ENCODE results near the gene GUCA2B. TPM values are rescaled to one million over a fixed set of nuclear protein-coding genes. Genes with fewer than 3 reads are reported as not detected.

The GUCA2B gene
- total RNA-seq, 1 donor from 2014 or later, result not detected

DNA sequence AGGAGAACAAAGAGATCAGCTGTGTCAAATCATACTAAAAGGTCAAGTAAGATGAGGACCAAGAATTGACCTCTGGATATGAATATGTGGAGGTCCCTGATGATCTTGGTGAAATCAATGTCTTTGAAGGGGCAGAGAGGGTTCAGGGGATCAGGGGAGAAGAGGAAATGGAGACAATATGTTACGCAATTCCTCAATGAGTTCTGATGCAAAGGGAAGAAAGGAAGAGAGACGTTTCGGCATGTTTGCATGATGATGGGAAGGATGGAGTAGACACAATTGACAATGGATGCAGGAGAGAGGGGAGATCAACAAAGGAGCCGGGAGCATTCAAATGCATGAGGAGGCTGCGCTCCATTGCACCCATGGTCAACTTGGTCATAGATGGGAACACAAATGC lies 36.0 kb upstream of the GUCA2B start:
- Mint-ChIP-seq H3K27ac (no peak overlapping the region), H3K36me3 (peaks cover 2% of the 10 kb centered on the region), H3K4me1 (no peaks in the 10 kb centered on the region), H3K9me3 (peaks cover 8% of the 10 kb centered on the region), H3K27me3 (ENCODE audit: low read depth) (peaks cover 26% of the 10 kb centered on the region), H3K4me3 (no peak overlapping the region)
- no peak for DNase-seq (ENCODE audit: low spot score in 2 of 2, unreplicated experiment in 2 of 2)
- TF ChIP-seq, protein P1, sequence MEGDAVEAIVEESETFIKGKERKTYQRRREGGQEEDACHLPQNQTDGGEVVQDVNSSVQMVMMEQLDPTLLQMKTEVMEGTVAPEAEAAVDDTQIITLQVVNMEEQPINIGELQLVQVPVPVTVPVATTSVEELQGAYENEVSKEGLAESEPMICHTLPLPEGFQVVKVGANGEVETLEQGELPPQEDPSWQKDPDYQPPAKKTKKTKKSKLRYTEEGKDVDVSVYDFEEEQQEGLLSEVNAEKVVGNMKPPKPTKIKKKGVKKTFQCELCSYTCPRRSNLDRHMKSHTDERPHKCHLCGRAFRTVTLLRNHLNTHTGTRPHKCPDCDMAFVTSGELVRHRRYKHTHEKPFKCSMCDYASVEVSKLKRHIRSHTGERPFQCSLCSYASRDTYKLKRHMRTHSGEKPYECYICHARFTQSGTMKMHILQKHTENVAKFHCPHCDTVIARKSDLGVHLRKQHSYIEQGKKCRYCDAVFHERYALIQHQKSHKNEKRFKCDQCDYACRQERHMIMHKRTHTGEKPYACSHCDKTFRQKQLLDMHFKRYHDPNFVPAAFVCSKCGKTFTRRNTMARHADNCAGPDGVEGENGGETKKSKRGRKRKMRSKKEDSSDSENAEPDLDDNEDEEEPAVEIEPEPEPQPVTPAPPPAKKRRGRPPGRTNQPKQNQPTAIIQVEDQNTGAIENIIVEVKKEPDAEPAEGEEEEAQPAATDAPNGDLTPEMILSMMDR (IDR thresholded peaks at IDR 0.05; ENCODE audit: unreplicated experiment), result no peak

DNA sequence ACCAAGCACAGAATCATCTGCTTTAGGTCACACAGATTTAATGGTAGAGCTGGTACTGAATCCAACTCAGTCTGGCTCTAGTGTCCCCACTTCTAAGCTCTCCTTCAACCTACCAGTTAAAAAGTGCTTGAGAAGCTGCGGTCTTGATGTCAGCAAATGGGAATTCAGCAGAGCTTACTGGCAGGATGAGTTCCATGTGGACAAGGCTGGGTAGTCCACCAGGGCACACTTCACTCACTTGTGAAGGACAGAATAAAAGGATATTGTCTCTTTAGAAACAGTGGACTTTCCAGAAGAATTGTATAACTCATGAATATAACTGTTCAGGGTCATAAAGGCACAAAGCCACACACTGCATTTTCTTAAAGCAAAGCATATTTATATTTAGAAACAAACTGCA lies 35.1 kb upstream of the GUCA2B start:
- Mint-ChIP-seq H3K27ac (no peak overlapping the region), H3K4me3 (no peak overlapping the region), H3K9me3 (peaks cover 16% of the 10 kb centered on the region), H3K36me3 (peaks cover 4% of the 10 kb centered on the region), H3K27me3 (ENCODE audit: low read depth) (peaks cover 23% of the 10 kb centered on the region), H3K4me1 (no peaks in the 10 kb centered on the region)
- TF ChIP-seq, protein P1 (IDR thresholded peaks at IDR 0.05; ENCODE audit: unreplicated experiment), result no peak
- DNase-seq (ENCODE audit: low spot score in 2 of 2, unreplicated experiment in 2 of 2), result no peak

DNA sequence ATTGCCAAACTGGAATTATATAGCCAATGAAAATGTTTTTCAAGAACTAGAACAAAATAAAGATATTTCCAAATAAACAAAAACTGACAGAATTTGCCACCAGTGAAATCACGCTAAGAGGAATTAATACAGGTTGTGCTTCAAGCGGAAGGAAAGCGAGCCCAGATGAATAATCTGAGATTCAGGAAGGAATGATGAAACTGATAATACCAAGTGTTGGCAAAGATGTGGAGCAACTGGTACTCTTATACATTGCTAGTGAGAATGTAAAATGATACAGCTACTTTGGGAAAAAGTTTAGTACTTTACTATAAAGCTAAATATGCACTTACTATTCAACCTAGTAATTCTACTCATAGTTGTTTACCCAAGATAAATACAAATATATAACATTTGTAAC lies 30.8 kb upstream of the GUCA2B start:
- Mint-ChIP-seq H3K36me3 (peaks cover 4% of the 10 kb centered on the region), H3K4me1 (peaks cover 2% of the 10 kb centered on the region), H3K27ac (no peak overlapping the region), H3K27me3 (ENCODE audit: low read depth) (peaks cover 9% of the 10 kb centered on the region), H3K4me3 (no peak overlapping the region), H3K9me3 (peaks cover 21% of the 10 kb centered on the region)
- TF ChIP-seq, protein P1 (IDR thresholded peaks at IDR 0.05; ENCODE audit: unreplicated experiment), result no peak
- DNase-seq (ENCODE audit: low spot score in 2 of 2, unreplicated experiment in 2 of 2), result no peak

DNA sequence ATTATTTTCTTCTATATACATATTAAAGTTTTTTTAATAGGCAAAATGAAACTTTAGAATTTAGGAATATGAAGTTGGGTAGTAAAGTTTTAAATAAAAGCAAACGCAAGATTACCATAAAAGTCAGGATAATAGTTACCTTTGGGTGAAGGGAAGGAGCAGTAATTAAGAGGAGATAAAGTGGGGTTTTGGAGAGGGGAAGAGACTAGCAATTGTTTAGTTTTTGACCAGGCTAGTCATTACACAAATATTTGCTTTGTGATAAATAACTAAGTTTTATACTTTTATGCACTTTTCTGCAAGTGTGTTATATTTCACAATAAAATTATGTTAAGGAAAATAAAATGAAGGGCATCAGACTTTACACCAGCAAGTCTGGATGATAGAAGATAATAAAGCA lies 27.7 kb upstream of the GUCA2B start:
- no peak overlapping the region for H3K27ac Mint-ChIP-seq
- TF ChIP-seq, protein P1 (IDR thresholded peaks at IDR 0.05; ENCODE audit: unreplicated experiment), result no peak
- peaks cover 8% of the 10 kb centered on the region for H3K27me3 Mint-ChIP-seq (ENCODE audit: low read depth)
- H3K4me3 Mint-ChIP-seq, result no peak overlapping the region
- H3K9me3 Mint-ChIP-seq, result peaks cover 21% of the 10 kb centered on the region
- H3K4me1 Mint-ChIP-seq, result peaks cover 16% of the 10 kb centered on the region
- peaks cover 4% of the 10 kb centered on the region for H3K36me3 Mint-ChIP-seq
- DNase-seq (ENCODE audit: low spot score in 2 of 2, unreplicated experiment in 2 of 2), result no peak

DNA sequence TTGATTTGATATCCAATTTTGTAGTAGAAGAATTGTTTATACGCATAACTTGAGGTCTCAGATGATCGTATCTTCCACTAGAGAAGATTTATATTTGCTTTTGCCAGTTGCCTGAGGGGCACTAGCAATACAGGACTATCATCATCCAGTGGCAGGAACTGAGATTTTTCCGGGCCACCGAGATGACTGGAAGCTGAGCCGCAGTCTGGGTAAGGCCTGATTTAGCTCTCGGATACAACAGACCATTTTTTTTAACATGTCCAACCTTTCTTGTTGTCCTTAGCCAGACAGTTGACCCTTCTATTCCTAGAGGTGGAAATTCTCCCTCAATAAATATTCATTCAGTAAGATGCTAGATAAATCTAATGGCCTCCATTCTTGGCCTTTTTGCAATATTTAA lies 25.4 kb upstream of the GUCA2B start:
- peaks cover 8% of the 10 kb centered on the region for H3K27me3 Mint-ChIP-seq (ENCODE audit: low read depth)
- H3K27ac Mint-ChIP-seq, result no peak overlapping the region
- H3K9me3 Mint-ChIP-seq, result peaks cover 9% of the 10 kb centered on the region

More for the DNA sequence above, 25.4 kb upstream of the GUCA2B start:
- TF ChIP-seq, protein P1 (IDR thresholded peaks at IDR 0.05; ENCODE audit: unreplicated experiment), result no peak
- DNase-seq (ENCODE audit: low spot score in 2 of 2, unreplicated experiment in 2 of 2), result no peak
- peaks cover 16% of the 10 kb centered on the region for H3K4me1 Mint-ChIP-seq
- no peak overlapping the region for H3K4me3 Mint-ChIP-seq
- H3K36me3 Mint-ChIP-seq, result no peaks in the 10 kb centered on the region
